ENCODE measurements around the gene KIAA1614. TPM values are rescaled to one million over a fixed set of nuclear protein-coding genes. Genes with fewer than 3 reads are reported as not detected.

The KIAA1614 gene
- total RNA-seq, 1 donor from 2014 or later, result 2.9 TPM

DNA sequence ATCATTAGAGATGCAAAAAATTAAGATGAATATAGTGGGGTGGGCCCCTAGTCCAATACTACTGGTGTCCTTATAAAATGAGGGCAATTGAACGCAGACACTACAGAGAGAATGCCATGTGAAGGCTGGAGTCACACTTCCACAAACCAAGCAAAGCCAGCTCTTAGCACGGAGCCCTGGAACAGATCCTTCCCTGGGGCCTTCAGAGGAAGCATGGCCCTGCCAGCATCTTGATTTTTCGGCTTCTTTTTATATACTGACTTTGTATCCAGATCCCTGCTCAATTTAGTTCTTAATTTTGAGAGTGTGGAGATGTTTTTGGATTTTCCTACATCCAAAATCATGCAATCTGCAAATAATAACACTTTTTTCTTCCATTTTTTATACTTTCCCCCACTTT lies 10.2 kb upstream of the KIAA1614 start:
- Mint-ChIP-seq H3K27ac (no peak overlapping the region), H3K4me1 (ENCODE audit: unreplicated experiment) (peaks cover 15% of the 10 kb centered on the region), H3K27me3 (peaks cover 4% of the 10 kb centered on the region), H3K36me3 (no peaks in the 10 kb centered on the region), H3K4me3 (no peak overlapping the region), H3K9me3 (no peaks in the 10 kb centered on the region)
- no peak for DNase-seq (ENCODE audit: extremely low spot score, unreplicated experiment)
- TF ChIP-seq, protein P1, sequence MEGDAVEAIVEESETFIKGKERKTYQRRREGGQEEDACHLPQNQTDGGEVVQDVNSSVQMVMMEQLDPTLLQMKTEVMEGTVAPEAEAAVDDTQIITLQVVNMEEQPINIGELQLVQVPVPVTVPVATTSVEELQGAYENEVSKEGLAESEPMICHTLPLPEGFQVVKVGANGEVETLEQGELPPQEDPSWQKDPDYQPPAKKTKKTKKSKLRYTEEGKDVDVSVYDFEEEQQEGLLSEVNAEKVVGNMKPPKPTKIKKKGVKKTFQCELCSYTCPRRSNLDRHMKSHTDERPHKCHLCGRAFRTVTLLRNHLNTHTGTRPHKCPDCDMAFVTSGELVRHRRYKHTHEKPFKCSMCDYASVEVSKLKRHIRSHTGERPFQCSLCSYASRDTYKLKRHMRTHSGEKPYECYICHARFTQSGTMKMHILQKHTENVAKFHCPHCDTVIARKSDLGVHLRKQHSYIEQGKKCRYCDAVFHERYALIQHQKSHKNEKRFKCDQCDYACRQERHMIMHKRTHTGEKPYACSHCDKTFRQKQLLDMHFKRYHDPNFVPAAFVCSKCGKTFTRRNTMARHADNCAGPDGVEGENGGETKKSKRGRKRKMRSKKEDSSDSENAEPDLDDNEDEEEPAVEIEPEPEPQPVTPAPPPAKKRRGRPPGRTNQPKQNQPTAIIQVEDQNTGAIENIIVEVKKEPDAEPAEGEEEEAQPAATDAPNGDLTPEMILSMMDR (conservative IDR thresholded peaks at IDR 0.05), result no peak

DNA sequence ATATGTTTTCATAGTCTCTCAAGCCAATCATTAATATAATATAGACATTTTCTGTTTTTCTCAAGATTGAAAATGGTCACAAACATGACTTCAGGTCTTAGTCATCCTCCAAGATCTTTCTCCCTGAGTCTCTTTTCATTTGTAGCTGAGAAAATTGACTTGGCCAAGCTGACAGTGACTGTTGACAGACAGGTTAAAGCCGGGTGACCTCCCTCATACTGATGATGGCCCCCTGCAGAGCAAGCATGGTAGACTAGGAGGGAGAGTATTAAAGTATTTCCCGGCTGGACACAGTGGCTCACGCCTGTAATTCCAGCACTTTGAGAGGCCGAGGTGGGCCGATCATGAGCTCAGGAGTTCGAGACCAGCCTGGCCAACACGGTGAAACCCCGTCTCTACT lies 6.8 kb upstream of the KIAA1614 start:
- TF ChIP-seq, protein P1 (conservative IDR thresholded peaks at IDR 0.05), result no peak
- no peaks in the 10 kb centered on the region for H3K9me3 Mint-ChIP-seq
- H3K27ac Mint-ChIP-seq, result no peak overlapping the region

DNA sequence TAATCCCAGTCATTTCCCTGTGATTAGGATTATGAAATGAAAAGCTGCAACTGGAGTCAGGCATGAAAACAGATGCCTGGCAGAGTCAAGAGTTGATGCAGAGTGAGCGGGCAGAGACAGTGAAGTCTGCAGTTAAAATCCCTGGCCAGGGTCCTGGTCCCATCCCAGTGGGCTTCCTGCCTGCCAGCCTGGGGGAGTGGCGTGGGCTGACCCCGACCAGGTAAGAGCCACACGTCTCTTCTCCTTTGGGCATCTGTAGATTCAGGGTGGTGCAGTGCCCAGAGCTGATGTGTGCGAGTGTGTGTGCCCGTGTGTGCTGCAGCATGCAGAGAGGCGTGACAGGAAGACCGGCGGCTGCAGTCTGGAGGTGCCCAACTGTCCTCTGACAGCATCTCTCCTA lies 6.2 kb upstream of the KIAA1614 start:
- H3K4me1 Mint-ChIP-seq (ENCODE audit: unreplicated experiment), result peaks cover 2% of the 10 kb centered on the region
- TF ChIP-seq, protein P1 (conservative IDR thresholded peaks at IDR 0.05), result no peak
- no peak overlapping the region for H3K4me3 Mint-ChIP-seq
- peaks cover 16% of the 10 kb centered on the region for H3K27me3 Mint-ChIP-seq
- H3K9me3 Mint-ChIP-seq, result no peaks in the 10 kb centered on the region
- H3K27ac Mint-ChIP-seq, result no peak overlapping the region
- no peak for DNase-seq (ENCODE audit: extremely low spot score, unreplicated experiment)
- no peaks in the 10 kb centered on the region for H3K36me3 Mint-ChIP-seq

More for the DNA sequence above, 6.8 kb upstream of the KIAA1614 start:
- H3K36me3 Mint-ChIP-seq, result no peaks in the 10 kb centered on the region
- no peak for DNase-seq (ENCODE audit: extremely low spot score, unreplicated experiment)
- no peaks in the 10 kb centered on the region for H3K4me1 Mint-ChIP-seq (ENCODE audit: unreplicated experiment)
- no peak overlapping the region for H3K4me3 Mint-ChIP-seq
- peaks cover 13% of the 10 kb centered on the region for H3K27me3 Mint-ChIP-seq

DNA sequence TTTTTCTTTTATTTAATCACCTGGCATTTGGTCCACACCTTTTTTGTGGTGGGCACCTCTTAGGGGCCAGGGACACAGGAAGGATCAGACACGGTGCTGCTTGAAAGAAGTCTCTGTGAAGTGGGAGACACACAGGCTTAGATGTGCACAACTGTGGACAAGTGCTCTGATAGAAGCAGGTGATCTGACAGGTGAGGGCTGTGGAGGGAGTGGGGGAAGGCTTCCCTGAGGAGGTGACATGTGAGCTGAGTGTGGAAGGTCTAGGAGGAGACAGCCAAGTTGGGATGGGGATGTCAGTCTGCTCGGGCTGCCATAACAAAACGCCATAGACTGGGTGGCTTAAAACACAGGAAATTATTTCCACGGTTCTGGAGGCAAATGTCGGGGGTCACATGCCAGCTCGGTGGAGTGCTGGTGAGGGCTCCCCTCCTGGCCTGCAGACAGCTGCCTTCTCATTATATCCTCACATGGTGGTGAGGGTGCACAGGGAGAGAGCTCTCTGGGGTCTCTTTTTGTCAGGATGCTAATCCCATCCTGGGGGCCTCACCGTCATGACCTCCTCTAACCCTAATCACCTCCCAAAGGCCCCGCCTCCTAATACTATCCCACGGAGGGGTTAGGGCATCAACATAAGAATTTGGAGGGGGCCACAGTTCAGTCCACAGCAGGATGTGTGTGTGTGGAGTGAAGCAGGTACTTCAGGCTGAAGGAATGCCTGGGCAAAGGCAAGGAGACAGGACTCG lies 5.2 kb upstream of the KIAA1614 start:
- Mint-ChIP-seq H3K4me3 (no peak overlapping the region), H3K27me3 (peaks cover 20% of the 10 kb centered on the region), H3K27ac (no peak overlapping the region), H3K36me3 (no peaks in the 10 kb centered on the region), H3K4me1 (ENCODE audit: unreplicated experiment) (peaks cover 7% of the 10 kb centered on the region), H3K9me3 (no peaks in the 10 kb centered on the region)
- no peak for DNase-seq (ENCODE audit: extremely low spot score, unreplicated experiment)
- TF ChIP-seq, protein P1 (conservative IDR thresholded peaks at IDR 0.05), result no peak

DNA sequence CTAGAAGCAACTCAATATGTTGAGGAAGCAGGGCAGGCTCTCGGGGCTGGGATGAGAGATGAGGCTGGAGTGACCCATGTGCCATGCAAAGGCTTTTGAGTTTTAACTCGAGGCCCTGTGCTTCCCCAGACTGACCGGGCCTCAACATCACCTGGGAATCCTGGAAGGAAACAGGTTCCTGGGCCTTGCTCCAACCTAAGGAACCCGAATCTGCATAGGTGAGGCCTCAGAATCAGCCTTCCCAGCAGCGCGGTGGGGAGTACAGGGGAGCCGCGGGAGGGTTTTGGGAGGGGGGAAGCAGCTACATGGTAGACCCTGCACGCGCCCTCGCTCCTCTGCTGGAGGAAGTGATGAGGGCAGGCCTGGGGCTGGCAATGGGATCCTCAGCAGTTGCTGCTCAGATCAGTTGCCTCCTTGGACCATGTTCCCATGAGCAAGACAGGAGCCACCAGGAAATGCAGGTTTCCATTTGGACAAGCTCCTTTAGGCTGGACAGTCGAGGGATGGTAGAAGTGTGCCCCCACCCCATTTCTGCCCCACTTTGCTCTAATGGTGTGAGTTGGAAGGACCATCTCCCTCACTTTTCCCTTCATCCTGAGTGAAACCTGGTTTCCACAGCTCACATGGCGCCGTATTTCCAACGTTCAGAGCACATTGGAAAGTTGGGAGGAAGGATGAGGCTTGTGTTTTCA lies 4.5 kb upstream of the KIAA1614 start:
- no peaks in the 10 kb centered on the region for H3K9me3 Mint-ChIP-seq
- no peaks in the 10 kb centered on the region for H3K36me3 Mint-ChIP-seq
- H3K27ac Mint-ChIP-seq, result no peak overlapping the region
- TF ChIP-seq, protein P1 (conservative IDR thresholded peaks at IDR 0.05), result no peak
- H3K4me1 Mint-ChIP-seq (ENCODE audit: unreplicated experiment), result peaks cover 7% of the 10 kb centered on the region
- H3K27me3 Mint-ChIP-seq, result peaks cover 20% of the 10 kb centered on the region
- DNase-seq (ENCODE audit: extremely low spot score, unreplicated experiment), result no peak
- H3K4me3 Mint-ChIP-seq, result no peak overlapping the region
